Right ventricle myocardium inferior (tissue), 1 donor: ENCODE results near the gene SHC1. TPM values are rescaled to one million over a fixed set of nuclear protein-coding genes. Genes with fewer than 3 reads are reported as not detected.
"Not testable (repeated sequence)": the region's sequence is repeated elsewhere in the genome, so short reads cannot be mapped to it uniquely, and the experiment has no call there.

Experiments used
- ATAC-seq: fragments of 200-7000 bp; cut with Tn5 transposase; one replicate; pipeline ENCODE4 v1.9.1; 2020; ENCODE audit warnings: mild to moderate bottlenecking, moderate library complexity
- DNase-seq: peaks from one replicate; pipeline ENCODE4 v3.0.0; 2021; ENCODE audit errors: missing footprints
- intact Hi-C: fragments of 100-400 bp; cut with DNase I; formaldehyde crosslinking; loops from one replicate; pipeline ENCODE4 v1.11.0; 2022
- total RNA-seq: library from RNA; stranded (reverse); fragmentation: NEBNext Ultra II Directional; extraction: Animal tissue kit (Norgen Biotek cat#: 25700); gene quantifications from one replicate; pipeline ENCODE4 v1.2.1, GENCODE V29; 2021
- donor health status: DM: no; HTN: yes; CAD: no; lungs with severe emphysema.

SHC1 gene
- total RNA-seq, 1 donor from 2014 or later = 60.4 TPM

- DNase-seq (peak; percentile 65), ATAC-seq (no peak)
- intact Hi-C loops = loop anchor here (2.0 to 5.0 kb wide), 3 partner anchors 26 to 64 kb away; partner anchors contain the start of genes CKS1B, PMVK and PYGO2
Observed at GRCh38 chr1:155000411-155000725, 29.8 kb upstream of the SHC1 start.

- ATAC-seq (no peak), DNase-seq (peak; percentile 56)
- intact Hi-C loops = loop anchor here (2.0 to 5.0 kb wide), 3 partner anchors 25 to 63 kb away; partner anchors contain the start of genes CKS1B, PMVK and PYGO2
Observed at GRCh38 chr1:154999571-155000410, 29.2 kb upstream of the SHC1 start.

GRCh38 chr1:154998818-154999570 lies 28.4 kb upstream of the SHC1 start:
- DNase-seq = peak; percentile 86
- intact Hi-C loops = no loop called here
- ATAC-seq = no peak

DNA sequence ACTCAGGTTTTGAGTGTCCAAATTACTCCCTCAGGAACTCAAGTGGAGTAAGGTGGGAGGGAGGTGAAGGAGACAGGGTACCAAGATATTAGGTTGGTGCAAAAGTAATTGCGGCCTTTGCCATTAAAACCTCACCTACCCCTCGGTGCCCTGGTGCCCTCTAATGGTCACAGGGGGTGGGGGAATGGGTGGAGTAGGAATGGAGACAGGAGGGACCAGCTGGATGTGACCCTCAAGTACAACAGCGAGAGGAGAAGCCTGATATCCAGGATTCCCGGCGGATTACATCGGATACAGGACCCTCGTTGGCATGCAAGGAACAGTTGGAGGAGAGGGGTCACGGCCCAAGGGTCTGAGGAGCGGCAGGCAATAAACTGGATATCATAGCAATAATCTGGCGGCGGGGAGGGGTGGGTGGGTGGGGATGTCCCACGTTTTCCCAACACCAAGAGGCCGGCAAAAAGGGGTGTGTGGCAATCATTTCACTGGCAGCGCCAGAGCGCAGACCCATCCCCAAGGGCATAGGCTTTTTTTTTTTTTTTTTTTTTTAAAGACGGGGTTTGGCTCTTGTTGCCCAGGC lies 27.7 kb upstream of the SHC1 start:
- no peak for DNase-seq
- intact Hi-C loops = no loop called here

GRCh38 chr1:154996966-154997701 lies 26.6 kb upstream of the SHC1 start:
- ATAC-seq (no peak), DNase-seq (no peak)
- intact Hi-C loops = no loop called here

More for the DNA sequence above, 27.7 kb upstream of the SHC1 start:
- no peak for ATAC-seq

DNA sequence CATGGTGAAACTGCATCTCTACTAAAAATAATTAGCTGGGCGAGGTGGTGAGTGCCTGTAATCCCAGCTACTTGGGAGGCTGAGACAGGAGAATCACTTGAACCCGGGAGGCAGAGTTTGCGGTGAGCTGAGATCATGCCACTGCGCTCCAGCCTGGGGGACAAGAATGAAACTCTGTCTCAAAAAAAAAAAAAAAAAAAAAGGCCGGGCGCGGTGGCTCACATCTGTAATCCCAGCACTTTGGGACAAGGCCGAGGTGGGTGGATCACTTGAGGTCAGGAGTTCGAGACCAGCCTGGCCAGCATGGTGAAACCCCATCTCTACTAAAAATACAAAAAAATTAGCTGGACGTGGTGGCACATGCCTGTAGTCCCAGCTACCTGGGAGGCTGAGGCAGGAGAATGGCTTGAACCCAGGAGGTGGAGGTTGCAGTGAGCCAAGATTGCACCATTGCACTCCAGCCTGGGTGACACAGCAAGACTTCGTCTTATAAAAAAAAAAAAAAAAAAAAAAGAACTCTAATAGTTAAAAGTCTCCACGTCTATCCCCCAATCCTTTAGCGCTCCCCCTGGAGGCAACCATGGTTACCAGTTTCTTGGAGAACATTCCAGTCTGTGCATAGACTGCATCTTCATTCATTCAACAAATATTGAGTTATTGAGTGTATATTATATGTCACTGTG lies 24.9 kb upstream of the SHC1 start:
- ATAC-seq, intact Hi-C loops, DNase-seq: not testable (repeated sequence)

GRCh38 chr1:154994591-154994990 lies 24.0 kb upstream of the SHC1 start:
- ATAC-seq (no peak), DNase-seq (no peak)
- intact Hi-C loops = no loop called here

- intact Hi-C loops = no loop called here
- no peak for ATAC-seq
- no peak for DNase-seq
Observed at GRCh38 chr1:154994269-154994587, 23.7 kb upstream of the SHC1 start.

- intact Hi-C loops = no loop called here
- ATAC-seq = no peak
- no peak for DNase-seq
Observed at GRCh38 chr1:154993572-154994268, 23.2 kb upstream of the SHC1 start, which contains the start of gene LENEP. LENEP (plus strand) TSS chr1:154993586; CDS start chr1:154993608, 22 bp downstream.

DNA sequence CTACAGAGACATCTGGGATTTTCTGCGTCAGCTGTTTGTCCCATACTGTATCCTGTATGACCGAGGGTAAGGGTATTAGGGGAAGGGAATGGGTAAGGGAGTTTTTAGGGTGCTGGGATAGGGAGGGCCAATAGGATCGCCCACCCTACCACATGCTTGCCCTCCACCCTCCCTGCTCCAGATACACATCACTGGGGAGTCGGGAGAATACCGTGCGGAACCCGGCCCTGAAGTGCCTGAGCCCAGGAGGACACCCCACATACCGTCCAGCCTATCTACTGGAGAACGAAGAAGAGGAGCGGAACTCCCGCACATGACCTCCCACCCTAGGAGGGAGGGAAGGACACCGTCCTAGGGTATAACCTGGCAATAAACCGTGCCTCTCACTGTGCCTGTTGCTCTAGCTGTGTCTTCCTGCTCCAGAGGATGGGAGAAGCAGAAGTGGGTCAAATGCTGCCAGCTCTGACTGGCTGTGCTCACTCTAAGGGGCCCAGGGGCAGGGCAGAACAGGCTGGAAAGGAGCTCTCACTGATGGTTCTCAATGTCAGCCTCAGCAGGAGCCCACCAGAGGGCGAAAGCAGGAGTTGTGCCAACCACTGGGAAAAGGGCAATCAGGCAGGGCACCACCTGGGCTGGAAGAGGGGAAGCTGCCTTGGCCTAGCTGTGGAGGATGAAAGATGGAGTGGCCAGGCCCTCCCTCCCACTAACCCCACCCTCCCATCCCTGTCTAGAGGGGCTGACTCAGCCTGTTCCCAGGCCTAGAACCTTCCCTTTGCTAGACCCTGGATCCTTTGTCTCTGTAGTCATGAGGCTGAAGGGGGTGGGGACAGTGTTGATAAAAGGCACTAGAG lies 22.4 kb upstream of the SHC1 start:
- peak; percentile 22 for ATAC-seq
- DNase-seq = no peak
- intact Hi-C loops = no loop called here

GRCh38 chr1:154990276-154990675 lies 19.7 kb upstream of the SHC1 start:
- ATAC-seq = no peak
- intact Hi-C loops = no loop called here
- DNase-seq = no peak

- ATAC-seq = no peak
- intact Hi-C loops = no loop called here
- no peak for DNase-seq
Observed at GRCh38 chr1:154989195-154989860, 18.8 kb upstream of the SHC1 start.

GRCh38 chr1:154988058-154988954 lies 17.8 kb upstream of the SHC1 start:
- ATAC-seq (no peak), DNase-seq (no peak)
- intact Hi-C loops = no loop called here

DNA sequence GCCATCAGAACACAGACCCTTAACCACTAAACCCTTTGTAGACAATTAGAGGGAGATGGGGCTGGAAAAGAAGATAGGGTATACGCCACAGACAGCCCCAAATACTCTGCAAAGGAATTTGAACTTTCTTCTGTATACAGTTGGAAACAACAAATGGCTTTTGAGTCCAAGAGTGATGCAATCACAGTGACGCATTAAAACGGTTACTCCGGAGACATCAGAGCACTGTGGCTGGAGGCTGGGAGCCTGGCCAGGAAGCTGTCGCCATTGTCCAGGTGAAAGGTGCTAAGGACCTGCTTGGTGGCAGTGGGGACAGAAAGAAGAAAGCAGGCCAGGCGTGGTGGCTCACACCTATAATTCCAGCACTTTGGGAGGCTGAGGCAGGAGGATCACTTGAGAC lies 16.8 kb upstream of the SHC1 start:
- intact Hi-C loops = no loop called here
- no peak for ATAC-seq
- DNase-seq = no peak

GRCh38 chr1:154986736-154987135 lies 16.2 kb upstream of the SHC1 start:
- DNase-seq, ATAC-seq, intact Hi-C loops: not testable (repeated sequence)
